Loucy (cell line): ENCODE measurements around the gene KRTAP1-5.
"Not testable (repeated sequence)": the region's sequence is repeated elsewhere in the genome, so short reads cannot be mapped to it uniquely, and the experiment has no call there.

Source experiments
- H2AFZ ChIP-seq: fragments of 200-600 bp; sonication (generic); 2 replicates; pipeline ENCODE4 v1.6.0; 2016; ENCODE audit warnings: antibody characterized with exemption, mild to moderate bottlenecking, low read length, moderate library complexity
- H3F3A ChIP-seq: fragments of 200-600 bp; 2 replicates; pipeline ENCODE4 v1.6.0; 2016; ENCODE audit warnings: antibody characterized with exemption, low read depth, mild to moderate bottlenecking
- H3K27me3 ChIP-seq: fragments of 200-600 bp; sonication (generic); 2 replicates; pipeline ENCODE4 v1.6.1; 2014; ENCODE audit warnings: low read length, mild to moderate bottlenecking; ENCODE audit not compliant: insufficient read depth, poor library complexity, severe bottlenecking
- H3K36me3 ChIP-seq: fragments of 200-600 bp; sonication (generic); 2 replicates; pipeline ENCODE4 v1.6.1; 2016; ENCODE audit warnings: low read length; ENCODE audit not compliant: insufficient read depth
- H3K4me1 ChIP-seq: fragments of 200-600 bp; sonication (generic); 2 replicates; pipeline ENCODE4 v1.5.1; 2014; ENCODE audit warnings: low read length, mild to moderate bottlenecking; ENCODE audit not compliant: insufficient read depth, poor library complexity, severe bottlenecking
- H3K4me2 ChIP-seq: fragments of 200-600 bp; sonication (generic); 2 replicates; pipeline ENCODE4 v1.6.0; 2014; ENCODE audit warnings: antibody characterized with exemption, low read length, low read depth, mild to moderate bottlenecking; ENCODE audit not compliant: poor library complexity, severe bottlenecking
- H3K4me3 ChIP-seq: fragments of 200-600 bp; sonication (generic); 2 replicates; pipeline ENCODE4 v1.5.1; 2014; ENCODE audit warnings: low read length, mild to moderate bottlenecking, mixed read lengths; ENCODE audit not compliant: poor library complexity, severe bottlenecking
- H3K79me2 ChIP-seq: fragments of 200-600 bp; sonication (generic); 2 replicates; pipeline ENCODE4 v1.6.1; 2014; ENCODE audit warnings: low read length; ENCODE audit not compliant: insufficient read depth
- H3K9ac ChIP-seq: fragments of 200-600 bp; sonication (generic); 2 replicates; pipeline ENCODE4 v1.6.0; 2014; ENCODE audit warnings: mild to moderate bottlenecking, low read depth, low read length, moderate library complexity; ENCODE audit not compliant: poor library complexity, severe bottlenecking
- H3K9me2 ChIP-seq: fragments of 200-600 bp; sonication (generic); replicated peaks from 2 replicates; pipeline ENCODE4 v1.6.1; 2016; ENCODE audit warnings: low read depth, low read length, mixed read lengths
- H3K9me3 ChIP-seq: fragments of 200-600 bp; sonication (generic); 2 replicates; pipeline ENCODE4 v1.6.1; 2014; ENCODE audit warnings: mild to moderate bottlenecking, antibody characterized with exemption, low read length, low read depth; ENCODE audit not compliant: insufficient read depth
- H4K20me1 ChIP-seq: fragments of 200-600 bp; sonication (generic); 2 replicates; pipeline ENCODE4 v1.6.0; 2014; ENCODE audit warnings: antibody characterized with exemption, low read length, mild to moderate bottlenecking; ENCODE audit not compliant: insufficient read depth, poor library complexity, severe bottlenecking
- CTCF ChIP-seq: fragments of 200-600 bp; sonication (generic); conservative IDR thresholded peaks from 2 replicates; pipeline ENCODE4 v1.5.1; 2014; ENCODE audit warnings: mild to moderate bottlenecking, antibody characterized with exemption, low read length
- EZH2phosphoT487 ChIP-seq: fragments of 200-600 bp; IDR thresholded peaks from 2 replicates; pipeline ENCODE4 v1.6.1; 2018; ENCODE audit warnings: antibody characterized with exemption, mild to moderate bottlenecking, moderate library complexity, borderline replicate concordance

Gene KRTAP1-5

GRCh38 chr17:41037853-41038350 lies 10.9 kb upstream of the KRTAP1-5 start:
- no peak overlapping the region for H3K9ac ChIP-seq
- no peaks in the 10 kb centered on the region for H3F3A ChIP-seq
- H3K36me3 ChIP-seq = no peaks in the 10 kb centered on the region
- TF ChIP-seq EZH2phosphoT487 (no peak), CTCF (no peak)
- H3K9me3 ChIP-seq = no peaks in the 10 kb centered on the region
- peaks cover 32% of the 10 kb centered on the region for H3K27me3 ChIP-seq
- H3K79me2 ChIP-seq = no peaks in the 10 kb centered on the region
- no peaks in the 10 kb centered on the region for H4K20me1 ChIP-seq
- H2AFZ ChIP-seq = no peak overlapping the region
- no peak overlapping the region for H3K4me2 ChIP-seq
- H3K9me2 ChIP-seq = no peaks in the 10 kb centered on the region
- no peak overlapping the region for H3K4me3 ChIP-seq
- no peaks in the 10 kb centered on the region for H3K4me1 ChIP-seq

DNA sequence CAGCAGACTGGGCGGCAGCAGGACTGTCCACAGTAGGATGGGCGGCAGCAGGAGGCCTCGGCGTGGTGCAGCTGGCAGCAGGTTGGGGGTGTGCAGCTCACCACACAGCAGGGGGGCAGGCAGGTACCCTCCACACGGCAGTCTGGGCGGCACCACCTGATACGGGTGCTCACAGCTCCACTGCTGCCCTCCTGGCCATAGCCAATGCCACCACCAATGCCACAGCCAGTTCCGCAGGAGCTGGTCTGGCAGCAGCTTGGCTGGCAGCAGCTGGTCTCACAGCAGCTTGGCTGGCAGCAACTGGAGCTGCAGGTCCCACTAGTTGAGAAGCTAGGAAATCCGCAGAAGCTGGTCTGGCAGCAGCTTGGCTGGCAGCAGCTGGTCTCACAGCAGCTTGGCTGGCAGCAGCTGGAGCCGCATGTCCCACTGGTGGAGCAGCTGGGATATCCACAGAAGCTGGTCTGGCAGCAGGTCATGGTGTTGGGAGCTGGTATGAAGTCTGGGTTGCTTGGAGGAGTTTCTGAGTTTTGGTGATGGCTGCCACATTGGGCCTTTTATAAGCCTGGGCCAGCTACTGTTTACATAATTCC lies 7.4 kb upstream of the KRTAP1-5 start, which contains the start of gene KRTAP1-3:
KRTAP1-3 (minus strand) TSS at position 529 of the 590 bp plus-strand sequence; CDS start at position 476, 53 bp downstream.
- H3K4me1 ChIP-seq, H3K4me3 ChIP-seq, H3F3A ChIP-seq, H2AFZ ChIP-seq, H3K4me2 ChIP-seq, H3K79me2 ChIP-seq, H3K9me3 ChIP-seq, H3K27me3 ChIP-seq, H4K20me1 ChIP-seq, H3K9ac ChIP-seq, H3K36me3 ChIP-seq, H3K9me2 ChIP-seq: not testable (repeated sequence)

- H2AFZ ChIP-seq = no peak within 1 kb of the TSS
- no peaks in the 10 kb centered on the region for H3K9me3 ChIP-seq
- H4K20me1 ChIP-seq = no peaks in the 10 kb centered on the region
- H3K79me2 ChIP-seq = no peaks in the 10 kb centered on the region
- H3K27me3 ChIP-seq = no peaks in the 10 kb centered on the region
- no peaks in the 10 kb centered on the region for H3K36me3 ChIP-seq
- no peaks in the 10 kb centered on the region for H3F3A ChIP-seq
- no peaks in the 10 kb centered on the region for H3K4me1 ChIP-seq
- no peaks in the 10 kb centered on the region for H3K9me2 ChIP-seq
- no peak within 1 kb of the TSS for H3K9ac ChIP-seq
- TF ChIP-seq EZH2phosphoT487 (no peak), CTCF (no peak)
- no peak within 1 kb of the TSS for H3K4me2 ChIP-seq
- no peak within 1 kb of the TSS for H3K4me3 ChIP-seq
Observed at GRCh38 chr17:41029633-41030245, 2.7 kb upstream of the KRTAP1-5 start, which contains the start of gene KRTAP1-4. Gene KRTAP1-4 (minus strand): TSS chr17:41030195. CDS start chr17:41030078, 117 bp downstream.

GRCh38 chr17:41024697-41025096 lies 2.3 kb downstream of the KRTAP1-5 start:
- Histone ChIP-seq H3K9me3 (no peaks in the 10 kb centered on the region), H3K79me2 (no peaks in the 10 kb centered on the region), H3K4me2 (no peak overlapping the region), H2AFZ (no peak overlapping the region), H4K20me1 (no peaks in the 10 kb centered on the region), H3K36me3 (no peaks in the 10 kb centered on the region), H3K9me2 (no peaks in the 10 kb centered on the region), H3K4me1 (no peaks in the 10 kb centered on the region), H3F3A (no peaks in the 10 kb centered on the region), H3K9ac (no peak overlapping the region), H3K4me3 (no peak overlapping the region), H3K27me3 (no peaks in the 10 kb centered on the region)
- TF ChIP-seq EZH2phosphoT487 = no peak
